GM12878 (cell line): Measurements from ENCODE around the gene TTYH1. TPM values are rescaled to one million over a fixed set of nuclear protein-coding genes. Genes with fewer than 3 reads are reported as not detected.

ENCODE experiments used
- ATAC-seq: fragments of 200-7000 bp; cut with Tn5 transposase; 3 replicates; pipeline ENCODE4 v1.9.1; 2020; ENCODE audit warnings: mild to moderate bottlenecking, moderate library complexity
- BruUV-seq: library from RNA; stranded (reverse); fragments of 400-500 nt; replicated peaks from 2 replicates; lab custom pipeline; 2021; lab: Mats Ljungman, UMichigan
- CTCF ChIA-PET: fragments of 300-600 bp; sonication (Branson Sonifier 250); formaldehyde crosslinking; extraction: SDS; loops from one replicate; lab custom pipeline; 2021; ENCODE audit warnings: inconsistent platforms; lab: Yijun Ruan, JAX
- POLR2A ChIA-PET: fragments of 350-600 bp; formaldehyde crosslinking; extraction: SDS; loops from one replicate; lab custom pipeline; 2021; ENCODE audit warnings: inconsistent platforms; lab: Charles Lee
- RAD21 ChIA-PET: fragments of 300-600 bp; sonication (Branson Sonifier 250); formaldehyde crosslinking; loops from one replicate; lab custom pipeline; 2023; ENCODE audit warnings: antibody characterized with exemption; ENCODE audit not compliant: unreplicated experiment; lab: Charles Lee
- SMC1A ChIA-PET: fragments of 300-600 bp; sonication (Branson Sonifier 250); formaldehyde crosslinking; loops from one replicate; lab custom pipeline; 2023; ENCODE audit not compliant: unreplicated experiment, uncharacterized antibody; lab: Charles Lee
- DNase-seq: peaks from one replicate; pipeline ENCODE4 v3.0.0-alpha.2; 2011; ENCODE audit warnings: low read depth, low spot score
- FAIRE-seq: peaks from 3 replicates; lab custom pipeline; 2011; peaks lifted over from hg19 to GRCh38; lab: Jason Lieb, UNC
- H2AFZ ChIP-seq: 2 replicates; pipeline ENCODE4 v1.6.0; 2011; ENCODE audit warnings: low read depth, low read length, control low read depth; ENCODE audit not compliant: control insufficient read depth
- H3K27ac ChIP-seq: 2 replicates; pipeline ENCODE4 v1.5.1; 2011; ENCODE audit warnings: control low read depth; ENCODE audit not compliant: control insufficient read depth, insufficient read depth
- H3K27me3 ChIP-seq, 2 experiments: replicated peaks in 1 of 2; 2 replicates each; pipeline versions ENCODE4 v1.6.0 to v1.6.1; 2011; ENCODE audit warnings: low read length in 1 of 2; ENCODE audit not compliant: control insufficient read depth in 2 of 2, insufficient read depth in 2 of 2
- H3K36me3 ChIP-seq, 2 experiments: 2 replicates each; pipeline ENCODE4 v1.5.1; 2011; ENCODE audit warnings: low read length in 1 of 2; ENCODE audit not compliant: control insufficient read depth in 2 of 2, insufficient read depth in 2 of 2
- H3K4me1 ChIP-seq: 2 replicates; pipeline ENCODE4 v1.6.1; 2011; ENCODE audit warnings: mild to moderate bottlenecking, low read length, moderate library complexity, mixed read lengths; ENCODE audit not compliant: control insufficient read depth, insufficient read depth
- H3K4me2 ChIP-seq: 2 replicates; pipeline ENCODE4 v1.6.0; 2011; ENCODE audit warnings: control low read depth; ENCODE audit not compliant: control insufficient read depth, insufficient read depth
- H3K4me3 ChIP-seq: fragments of 200-600 bp; sonication (generic); 2 replicates; pipeline ENCODE4 v1.5.1; 2016
- H3K79me2 ChIP-seq: 2 replicates; pipeline ENCODE4 v1.6.0; 2011; ENCODE audit warnings: low read length; ENCODE audit not compliant: control insufficient read depth, insufficient read depth
- H3K9ac ChIP-seq: 2 replicates; pipeline ENCODE4 v1.8.0; 2011; ENCODE audit warnings: low read length, control low read depth, mixed read lengths; ENCODE audit not compliant: control insufficient read depth, insufficient read depth
- H3K9me3 ChIP-seq: replicated peaks from 3 replicates; pipeline ENCODE4 v1.5.1; 2011; ENCODE audit warnings: mild to moderate bottlenecking, low read length; ENCODE audit not compliant: control insufficient read depth, insufficient read depth
- H4K20me1 ChIP-seq: 2 replicates; pipeline ENCODE4 v1.6.0; 2011; ENCODE audit not compliant: control insufficient read depth, insufficient read depth
- CBFB ChIP-seq: IDR thresholded peaks from 2 replicates; pipeline ENCODE4 v1.6.1; 2016; ENCODE audit warnings: antibody characterized with exemption, low read depth
- CHD2 ChIP-seq: IDR thresholded peaks from 2 replicates; pipeline ENCODE4 v1.6.1; 2011; ENCODE audit warnings: low read depth, low read length, improper control_type of control experiment, borderline replicate concordance
- CTCF ChIP-seq, 3 experiments: IDR thresholded peaks in 2 of 3; conservative IDR thresholded peaks in 1 of 3; 2 replicates each; pipeline ENCODE4 v1.5.1; 2011; ENCODE audit warnings: low read depth in 3 of 3, low read length in 3 of 3, mild to moderate bottlenecking in 3 of 3, control low read depth in 2 of 3, moderate library complexity in 2 of 3, inconsistent platforms in 1 of 3, mixed read lengths in 1 of 3; ENCODE audit not compliant: control insufficient read depth in 2 of 3, insufficient read depth in 1 of 3; ENCODE audit errors: extremely low read depth in 1 of 3
- E2F8 ChIP-seq: fragments of 450-650 bp; IDR thresholded peaks from 2 replicates; pipeline ENCODE4 v1.6.1; 2018; ENCODE audit warnings: mild to moderate bottlenecking, low read depth, moderate library complexity; ENCODE audit not compliant: partially characterized antibody
- KLF5 ChIP-seq: fragments of 450-650 bp; IDR thresholded peaks from 2 replicates; pipeline ENCODE4 v1.6.1; 2014; ENCODE audit warnings: mild to moderate bottlenecking; ENCODE audit not compliant: partially characterized antibody
- MEF2A ChIP-seq: IDR thresholded peaks from 2 replicates; pipeline ENCODE4 v1.6.1; 2011; ENCODE audit warnings: low read depth, mild to moderate bottlenecking, low read length, moderate library complexity; ENCODE audit not compliant: insufficient read depth
- MEF2B ChIP-seq: fragments of 450-650 bp; IDR thresholded peaks from 2 replicates; pipeline ENCODE4 v1.6.1; 2018; ENCODE audit warnings: mild to moderate bottlenecking, moderate library complexity; ENCODE audit not compliant: partially characterized antibody, poor library complexity, severe bottlenecking
- NFXL1 ChIP-seq: fragments of 450-650 bp; IDR thresholded peaks from 2 replicates; pipeline ENCODE4 v1.6.1; 2017; ENCODE audit warnings: antibody characterized with exemption, mild to moderate bottlenecking, borderline replicate concordance
- NKRF ChIP-seq: fragments of 450-650 bp; conservative IDR thresholded peaks from 2 replicates; pipeline ENCODE4 v1.6.1; 2017; ENCODE audit warnings: mild to moderate bottlenecking, moderate library complexity
- REST ChIP-seq: IDR thresholded peaks from 2 replicates; pipeline ENCODE4 v1.6.1; 2012; ENCODE audit warnings: mild to moderate bottlenecking, low read depth, low read length
- RUNX3 ChIP-seq: IDR thresholded peaks from 2 replicates; pipeline ENCODE4 v1.6.1; 2012; ENCODE audit warnings: low read length, inconsistent platforms
- SMAD5 ChIP-seq: IDR thresholded peaks from 2 replicates; pipeline ENCODE4 v1.6.1; 2016; ENCODE audit warnings: antibody characterized with exemption, low read depth
- WGBS: methylation state at CpG from one replicate; pipeline ENCODE4 v1.1.6; 2016; ENCODE audit warnings: low lambda C conversion rate; ENCODE audit not compliant: insufficient replicate concordance, insufficient coverage; ENCODE audit errors: missing lambda C conversion rate; 5-methylcytosine and 5-hydroxymethylcytosine counted together
- in situ Hi-C: fragments of 300-500 bp; cut with MboI; formaldehyde crosslinking; loops from 9 replicates; pipeline ENCODE4 v1.14.3; 2018; ENCODE audit warnings: mixed read lengths
- intact Hi-C: fragments of 100-400 bp; cut with micrococcal nuclease; formaldehyde crosslinking; loops from one replicate; pipeline ENCODE4 v1.14.2; 2022; ENCODE audit not compliant: unreplicated experiment
- polyA plus RNA-seq, 11 experiments: library from polyadenylated mRNA; depleted of rRNA in 4 of 11; unstranded in 6 of 11; stranded (reverse) in 5 of 11; fragments of >200 nt; fragmentation: Nextera tagmentation in 4 of 11; fragmentation: Illumina TruSeq in 1 of 11; extraction: Ambion mirVana in 4 of 11; extraction: Trizol in 1 of 11; gene quantifications; 1 replicate in 1 of 11; 2 replicates in 10 of 11; pipeline versions ENCODE4 v1.2.1 to v1.2.3, GENCODE V29; 2011 to 2016; ENCODE audit warnings: inconsistent platforms in 2 of 11, missing spikeins in 2 of 11, low read depth in 1 of 11
- total RNA-seq, 4 experiments: library from RNA; depleted of rRNA in 3 of 4; stranded (reverse); fragments of >200 nt in 3 of 4; fragmentation: Illumina TruSeq in 1 of 4; extraction: Trizol in 1 of 4; gene quantifications; 2 replicates each; pipeline versions ENCODE4 v1.2.1 to v1.2.3, GENCODE V29; 2013 to 2021

Gene TTYH1
- total and polyA plus RNA-seq, 10 of the 15 experiments (the other 5 are each of a cell fraction or from before 2014, with no cell fraction given) = 0.01 to 0.36 (median 0.09) TPM; not detected in 3

- 84% methylated on average over 15 of the region's 15 CpGs for WGBS
- no peak overlapping the region for H3K27ac ChIP-seq
- H2AFZ ChIP-seq = no peak overlapping the region
- no TSS peak for BruUV-seq
- ATAC-seq = peak; percentile 73
- FAIRE-seq = no peak
- RAD21 ChIA-PET = no interaction called here
- no peak for DNase-seq
- CTCF ChIA-PET = interaction anchor here (0.6 to 1.6 kb wide), 3 partner anchors 9 to 74 kb away, joined by 3 to 9 read pairs (median 4); partner anchors contain the start of genes LAIR1 and LENG8
- no peaks in the 10 kb centered on the region for H3K4me1 ChIP-seq
- H3K79me2 ChIP-seq = no peaks in the 10 kb centered on the region
- no peak overlapping the region for H3K4me2 ChIP-seq
- no peaks in the 10 kb centered on the region; a peak in 2 of 4 replicates for H3K36me3 ChIP-seq
- POLR2A ChIA-PET = interaction anchor here (0.6 to 0.7 kb wide), 2 partner anchors 10 to 46 kb away, joined by 3 to 5 read pairs; partner anchors contain the start of gene LENG8
- no peaks in the 10 kb centered on the region for H4K20me1 ChIP-seq
- intact Hi-C loops = no loop called here
- no peak overlapping the region for H3K4me3 ChIP-seq
- SMC1A ChIA-PET = interaction anchor here (1.0 to 1.4 kb wide), 2 partner anchors 174 to 191 kb away, joined by 3 to 4 read pairs; partner anchors contain the start of gene LILRB1
- no peak overlapping the region for H3K9ac ChIP-seq
- H3K9me3 ChIP-seq = no peaks in the 10 kb centered on the region
- no peaks in the 10 kb centered on the region for H3K27me3 ChIP-seq
- in situ Hi-C loops = no loop called here
- no peak for TF ChIP-seq RUNX3
- no peak for TF ChIP-seq CHD2
- no peak for TF ChIP-seq E2F8
- TF ChIP-seq MEF2B = no peak
- TF ChIP-seq NFXL1 = no peak
- TF ChIP-seq REST = no peak
- TF ChIP-seq SMAD5 = no peak
- TF ChIP-seq NKRF = no peak
- TF ChIP-seq KLF5 = no peak
- TF ChIP-seq CTCF (IDR thresholded peaks at IDR 0.05 in 2 of 3, conservative IDR thresholded peaks at IDR 0.05 in 1 of 3; ENCODE audit: control insufficient read depth in 2 of 3, extremely low read depth in 1 of 3, insufficient read depth in 1 of 3, low read depth in 3 of 3, low read length in 3 of 3) = peak; percentile 31 to 37 (median 35); a peak in 4 of 6 replicates
- no peak for TF ChIP-seq MEF2A
- TF ChIP-seq CBFB = no peak
These were observed 24.0 kb downstream of the TTYH1 start for GRCh38 chr19:54439174-54439851.
